Nephron (organoid): ENCODE data around the gene KCNJ10.

ENCODE experiments used
- H3K27ac Mint-ChIP-seq, 3 experiments: 2 replicates each; pipeline ENCODE4 v1.8.0; 2020; ENCODE audit warnings: mixed read lengths in 3 of 3, mild to moderate bottlenecking in 2 of 3, moderate library complexity in 1 of 3
- H3K27me3 Mint-ChIP-seq: 2 replicates; pipeline ENCODE4 v1.8.0; 2021; ENCODE audit warnings: low read depth, mild to moderate bottlenecking, moderate library complexity, mixed read lengths
- H3K36me3 Mint-ChIP-seq: 2 replicates; pipeline ENCODE4 v1.8.0; 2020; ENCODE audit warnings: low read depth, mixed read lengths
- H3K4me1 Mint-ChIP-seq: 2 replicates; pipeline ENCODE4 v1.8.0; 2020; ENCODE audit warnings: mixed read lengths
- H3K4me3 Mint-ChIP-seq, 3 experiments: 2 replicates each; pipeline ENCODE4 v1.8.0; 2020; ENCODE audit warnings: mild to moderate bottlenecking in 3 of 3, mixed read lengths in 3 of 3, moderate library complexity in 2 of 3
- H3K9me3 Mint-ChIP-seq: 2 replicates; pipeline ENCODE4 v1.8.0; 2020; ENCODE audit warnings: mixed read lengths
- TF ChIP-seq, protein P1 (sequence below), 3 experiments: fragments of 200-600 bp; sonication (generic); IDR thresholded peaks; one replicate each; pipeline ENCODE4 v1.5.0; 2021; ENCODE audit warnings: antibody characterized with exemption in 3 of 3; ENCODE audit not compliant: unreplicated experiment in 3 of 3

The KCNJ10 gene

DNA sequence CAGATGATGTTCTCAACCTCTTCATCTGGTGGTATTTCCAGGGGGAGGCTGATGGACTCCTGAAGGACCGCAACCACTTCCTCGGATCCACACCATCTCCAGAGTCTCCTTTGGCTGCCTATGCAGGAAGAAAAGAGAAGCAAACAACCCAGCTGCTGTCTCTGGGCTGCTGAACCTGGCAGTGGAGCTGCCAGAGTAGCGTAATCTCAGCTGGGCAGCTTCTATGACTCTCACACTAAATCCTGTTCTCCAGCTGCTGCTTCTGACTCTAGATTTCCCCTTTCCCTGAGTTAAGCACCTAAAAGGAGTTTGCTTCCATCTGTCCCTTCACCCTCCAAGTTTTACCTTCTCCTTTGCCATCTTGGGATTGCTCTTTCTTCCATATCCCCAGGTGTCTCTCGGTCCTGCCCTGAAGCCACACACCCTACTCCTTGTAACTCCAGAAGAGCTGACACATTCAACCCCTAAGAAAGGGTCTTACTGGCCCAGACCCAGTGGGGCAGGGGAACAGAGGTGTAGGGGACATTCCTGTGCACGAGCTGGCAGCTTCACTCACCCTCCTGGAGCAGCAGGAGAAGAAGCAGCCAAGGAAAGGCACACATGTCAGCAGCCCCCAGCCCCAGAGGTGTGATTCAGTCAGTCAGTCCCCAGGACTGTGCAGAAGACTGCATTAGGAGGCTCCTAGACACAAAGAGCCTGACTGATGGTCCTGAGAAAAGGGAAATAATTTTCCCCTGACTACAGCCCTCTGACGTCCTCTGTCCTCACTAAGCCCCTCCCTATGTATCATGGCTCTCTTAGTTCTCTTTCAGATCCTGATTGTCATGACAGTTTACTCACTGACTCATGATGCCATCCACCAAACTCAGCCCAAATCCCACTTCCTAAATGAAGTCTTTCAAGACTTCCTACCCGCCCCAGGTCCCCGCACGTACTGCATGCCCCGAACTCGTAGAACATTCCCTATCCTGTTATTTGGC, 116.1 kb downstream of the KCNJ10 start, which contains the start of gene SLAMF9:
TSS of gene SLAMF9 (minus strand) at position 702 of the 980 bp plus-strand sequence. CDS start at position 602, 100 bp downstream.
- no peaks in the 10 kb centered on the region for H3K36me3 Mint-ChIP-seq
- H3K9me3 Mint-ChIP-seq: no peaks in the 10 kb centered on the region
- H3K4me3 Mint-ChIP-seq: no peak within 1 kb of the TSS
- H3K27ac Mint-ChIP-seq: no peak within 1 kb of the TSS
- H3K27me3 Mint-ChIP-seq: peaks cover 24% of the 10 kb centered on the region
- TF ChIP-seq, protein P1, sequence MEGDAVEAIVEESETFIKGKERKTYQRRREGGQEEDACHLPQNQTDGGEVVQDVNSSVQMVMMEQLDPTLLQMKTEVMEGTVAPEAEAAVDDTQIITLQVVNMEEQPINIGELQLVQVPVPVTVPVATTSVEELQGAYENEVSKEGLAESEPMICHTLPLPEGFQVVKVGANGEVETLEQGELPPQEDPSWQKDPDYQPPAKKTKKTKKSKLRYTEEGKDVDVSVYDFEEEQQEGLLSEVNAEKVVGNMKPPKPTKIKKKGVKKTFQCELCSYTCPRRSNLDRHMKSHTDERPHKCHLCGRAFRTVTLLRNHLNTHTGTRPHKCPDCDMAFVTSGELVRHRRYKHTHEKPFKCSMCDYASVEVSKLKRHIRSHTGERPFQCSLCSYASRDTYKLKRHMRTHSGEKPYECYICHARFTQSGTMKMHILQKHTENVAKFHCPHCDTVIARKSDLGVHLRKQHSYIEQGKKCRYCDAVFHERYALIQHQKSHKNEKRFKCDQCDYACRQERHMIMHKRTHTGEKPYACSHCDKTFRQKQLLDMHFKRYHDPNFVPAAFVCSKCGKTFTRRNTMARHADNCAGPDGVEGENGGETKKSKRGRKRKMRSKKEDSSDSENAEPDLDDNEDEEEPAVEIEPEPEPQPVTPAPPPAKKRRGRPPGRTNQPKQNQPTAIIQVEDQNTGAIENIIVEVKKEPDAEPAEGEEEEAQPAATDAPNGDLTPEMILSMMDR (IDR thresholded peaks at IDR 0.05; ENCODE audit: unreplicated experiment in 3 of 3): no peak
- H3K4me1 Mint-ChIP-seq: peaks cover 7% of the 10 kb centered on the region

GRCh38 chr1:159952932-159953331, 117.0 kb downstream of the KCNJ10 start:
- Mint-ChIP-seq H3K27ac (no peak overlapping the region), H3K9me3 (no peaks in the 10 kb centered on the region), H3K27me3 (peaks cover 21% of the 10 kb centered on the region), H3K36me3 (no peaks in the 10 kb centered on the region), H3K4me3 (no peak overlapping the region), H3K4me1 (peaks cover 7% of the 10 kb centered on the region)
- TF ChIP-seq, protein P1 (IDR thresholded peaks at IDR 0.05; ENCODE audit: unreplicated experiment in 3 of 3): no peak

GRCh38 chr1:159951551-159951950, 118.4 kb downstream of the KCNJ10 start:
- Mint-ChIP-seq H3K36me3 (no peaks in the 10 kb centered on the region), H3K27ac (no peak overlapping the region), H3K4me3 (no peak overlapping the region), H3K9me3 (no peaks in the 10 kb centered on the region), H3K27me3 (peaks cover 21% of the 10 kb centered on the region), H3K4me1 (peaks cover 7% of the 10 kb centered on the region)
- TF ChIP-seq, protein P1 (IDR thresholded peaks at IDR 0.05; ENCODE audit: unreplicated experiment in 3 of 3): no peak

GRCh38 chr1:159951016-159951415, 118.9 kb downstream of the KCNJ10 start:
- Mint-ChIP-seq H3K4me3 (no peak overlapping the region), H3K27ac (no peak overlapping the region), H3K4me1 (peaks cover 7% of the 10 kb centered on the region), H3K9me3 (no peaks in the 10 kb centered on the region), H3K27me3 (peaks cover 17% of the 10 kb centered on the region), H3K36me3 (no peaks in the 10 kb centered on the region)
- TF ChIP-seq, protein P1 (IDR thresholded peaks at IDR 0.05; ENCODE audit: unreplicated experiment in 3 of 3): no peak

DNA sequence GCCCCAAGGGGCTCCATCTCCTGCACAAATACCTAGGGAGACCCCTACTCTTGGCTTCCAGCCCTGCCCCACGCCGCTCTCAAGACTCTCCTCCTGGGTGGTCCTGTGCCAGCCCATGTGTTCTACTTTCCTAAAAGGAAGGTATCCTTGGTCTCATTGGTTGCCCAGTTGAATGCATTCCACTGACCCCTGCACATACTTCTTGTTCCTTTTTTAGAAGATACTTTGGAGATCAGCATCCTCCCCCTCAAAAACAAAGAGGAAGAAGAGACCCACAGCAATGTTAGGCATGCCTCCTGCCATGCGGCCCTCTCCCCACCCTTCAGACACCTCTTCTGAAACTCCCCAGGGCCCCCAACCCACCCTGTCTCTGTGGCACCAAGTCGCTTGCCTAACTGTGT, 120.0 kb downstream of the KCNJ10 start:
- Mint-ChIP-seq H3K27me3 (peaks cover 16% of the 10 kb centered on the region), H3K27ac (no peak overlapping the region), H3K4me1 (peaks cover 13% of the 10 kb centered on the region), H3K4me3 (no peak overlapping the region), H3K36me3 (no peaks in the 10 kb centered on the region), H3K9me3 (no peaks in the 10 kb centered on the region)
- TF ChIP-seq, protein P1 (IDR thresholded peaks at IDR 0.05; ENCODE audit: unreplicated experiment in 3 of 3): no peak
